ENCODE data around the gene RSPH4A.

The RSPH4A gene

GRCh38 chr6:116572162-116572561 is 44.1 kb upstream of the RSPH4A start:
- DNase-seq (ENCODE audit: extremely low spot score): peak; percentile 31
- POLR2A ChIA-PET: no interaction called here
- TF ChIP-seq, protein P1, sequence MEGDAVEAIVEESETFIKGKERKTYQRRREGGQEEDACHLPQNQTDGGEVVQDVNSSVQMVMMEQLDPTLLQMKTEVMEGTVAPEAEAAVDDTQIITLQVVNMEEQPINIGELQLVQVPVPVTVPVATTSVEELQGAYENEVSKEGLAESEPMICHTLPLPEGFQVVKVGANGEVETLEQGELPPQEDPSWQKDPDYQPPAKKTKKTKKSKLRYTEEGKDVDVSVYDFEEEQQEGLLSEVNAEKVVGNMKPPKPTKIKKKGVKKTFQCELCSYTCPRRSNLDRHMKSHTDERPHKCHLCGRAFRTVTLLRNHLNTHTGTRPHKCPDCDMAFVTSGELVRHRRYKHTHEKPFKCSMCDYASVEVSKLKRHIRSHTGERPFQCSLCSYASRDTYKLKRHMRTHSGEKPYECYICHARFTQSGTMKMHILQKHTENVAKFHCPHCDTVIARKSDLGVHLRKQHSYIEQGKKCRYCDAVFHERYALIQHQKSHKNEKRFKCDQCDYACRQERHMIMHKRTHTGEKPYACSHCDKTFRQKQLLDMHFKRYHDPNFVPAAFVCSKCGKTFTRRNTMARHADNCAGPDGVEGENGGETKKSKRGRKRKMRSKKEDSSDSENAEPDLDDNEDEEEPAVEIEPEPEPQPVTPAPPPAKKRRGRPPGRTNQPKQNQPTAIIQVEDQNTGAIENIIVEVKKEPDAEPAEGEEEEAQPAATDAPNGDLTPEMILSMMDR (IDR thresholded peaks at IDR 0.05; ENCODE audit: control extremely low read depth, extremely low read depth, low read depth, missing control alignments): no peak
- CTCF ChIA-PET: interaction anchor here (0.9 to 4.7 kb wide), 10 partner anchors 10 to 356 kb away, joined by 3 to 51 read pairs (median 4); no protein-coding TSS in a partner anchor

GRCh38 chr6:116575227-116575626 is 41.1 kb upstream of the RSPH4A start:
- ChIA-PET CTCF (no interaction called here), POLR2A (no interaction called here)
- TF ChIP-seq, protein P1 (IDR thresholded peaks at IDR 0.05; ENCODE audit: control extremely low read depth, extremely low read depth, low read depth, missing control alignments): no peak
- no peak for DNase-seq (ENCODE audit: extremely low spot score)

DNA sequence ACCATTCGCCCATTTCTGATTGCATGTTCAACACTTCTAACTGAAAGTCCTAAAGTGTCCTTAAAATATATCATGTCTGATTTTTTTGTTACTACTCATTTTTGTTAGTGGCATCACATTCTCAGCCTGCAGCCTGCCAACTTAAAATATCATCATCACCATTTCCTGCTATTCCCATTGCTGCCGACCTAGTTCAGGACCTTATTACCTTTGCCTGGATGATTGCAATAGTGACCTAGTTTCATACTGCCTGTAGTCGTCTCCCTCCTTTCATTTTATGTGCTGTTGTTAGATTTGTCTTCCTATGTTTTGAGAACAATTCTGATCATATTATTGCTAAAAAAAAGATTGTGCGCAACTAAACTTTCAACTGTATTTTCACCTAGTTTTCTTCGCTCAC is 38.8 kb upstream of the RSPH4A start:
- ChIA-PET CTCF (interaction anchor here (1.1 kb wide), 1 partner anchor 14 kb away, joined by 3 read pairs; no protein-coding TSS in a partner anchor), POLR2A (no interaction called here)
- TF ChIP-seq, protein P1 (IDR thresholded peaks at IDR 0.05; ENCODE audit: control extremely low read depth, extremely low read depth, low read depth, missing control alignments): no peak
- DNase-seq (ENCODE audit: extremely low spot score): no peak

DNA sequence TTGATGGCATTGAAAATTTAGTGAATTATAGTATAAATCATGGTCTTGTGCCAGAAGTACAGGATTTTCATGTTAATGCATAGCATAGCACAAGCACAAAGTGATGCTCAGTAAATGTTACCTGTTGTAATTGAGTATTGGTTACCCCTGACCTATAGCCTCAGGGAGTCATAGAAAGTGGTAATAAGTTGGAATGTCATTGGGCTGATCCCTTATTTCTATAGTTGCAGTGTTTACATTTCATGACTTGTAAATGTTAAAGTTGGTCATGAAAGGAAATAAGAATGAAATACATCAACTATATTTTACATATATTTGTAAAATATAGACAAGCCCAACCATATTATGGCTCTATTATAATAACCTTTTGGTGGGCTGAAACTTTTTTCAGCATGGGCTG is 37.9 kb upstream of the RSPH4A start:
- CTCF ChIA-PET: no interaction called here
- TF ChIP-seq, protein P1 (IDR thresholded peaks at IDR 0.05; ENCODE audit: control extremely low read depth, extremely low read depth, low read depth, missing control alignments): no peak
- POLR2A ChIA-PET: no interaction called here
- no peak for DNase-seq (ENCODE audit: extremely low spot score)

DNA sequence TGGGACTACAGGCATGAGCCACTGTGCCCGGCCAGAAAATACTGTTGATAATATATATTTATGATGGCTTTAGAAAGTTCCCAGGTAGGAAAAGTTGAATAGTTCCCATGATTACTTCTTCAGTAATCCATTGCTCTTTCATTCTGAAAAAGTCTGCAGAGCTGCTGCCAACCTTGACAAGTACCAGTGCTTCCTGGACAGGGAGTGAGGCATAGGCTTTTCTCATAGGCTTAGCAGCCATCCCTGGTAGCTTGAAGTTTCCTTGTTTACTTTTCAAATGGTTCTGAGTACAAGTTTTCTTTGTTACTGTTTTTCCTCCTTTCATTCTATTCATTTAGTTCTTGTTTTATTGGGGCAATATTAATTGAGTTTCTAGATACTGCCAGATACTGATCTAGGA is 37.1 kb upstream of the RSPH4A start:
- no peak for DNase-seq (ENCODE audit: extremely low spot score)
- ChIA-PET POLR2A (no interaction called here), CTCF (interaction anchor here (1.3 to 3.1 kb wide), 4 partner anchors 8 to 18 kb away, joined by 3 to 9 read pairs (median 5); partner anchors contain the start of gene RWDD1)
- TF ChIP-seq, protein P1 (IDR thresholded peaks at IDR 0.05; ENCODE audit: control extremely low read depth, extremely low read depth, low read depth, missing control alignments): no peak

DNA sequence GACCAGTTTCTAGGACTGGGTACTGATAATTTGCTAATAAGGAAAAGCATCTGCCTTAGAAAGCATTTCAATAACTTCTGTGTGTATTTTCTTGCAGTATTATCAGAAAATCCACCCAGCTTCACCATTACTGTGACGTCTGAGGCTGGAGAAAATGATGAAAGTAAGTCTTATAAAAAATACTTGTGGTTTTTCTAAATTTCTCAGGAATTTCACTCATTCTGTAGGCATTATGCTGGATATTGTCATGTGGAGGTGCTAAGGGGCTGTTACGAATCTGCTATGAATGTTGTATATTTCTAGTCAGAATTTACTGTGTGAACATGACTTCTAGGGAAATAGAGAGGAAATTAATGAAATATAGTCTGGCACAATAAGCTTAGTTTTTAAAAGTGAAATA is 36.1 kb upstream of the RSPH4A start:
- TF ChIP-seq, protein P1 (IDR thresholded peaks at IDR 0.05; ENCODE audit: control extremely low read depth, extremely low read depth, low read depth, missing control alignments): no peak
- ChIA-PET POLR2A (no interaction called here), CTCF (interaction anchor here (1.3 to 3.1 kb wide), 3 partner anchors 9 to 19 kb away, joined by 4 to 9 read pairs (median 6); partner anchors contain the start of gene RWDD1)
- no peak for DNase-seq (ENCODE audit: extremely low spot score)

DNA sequence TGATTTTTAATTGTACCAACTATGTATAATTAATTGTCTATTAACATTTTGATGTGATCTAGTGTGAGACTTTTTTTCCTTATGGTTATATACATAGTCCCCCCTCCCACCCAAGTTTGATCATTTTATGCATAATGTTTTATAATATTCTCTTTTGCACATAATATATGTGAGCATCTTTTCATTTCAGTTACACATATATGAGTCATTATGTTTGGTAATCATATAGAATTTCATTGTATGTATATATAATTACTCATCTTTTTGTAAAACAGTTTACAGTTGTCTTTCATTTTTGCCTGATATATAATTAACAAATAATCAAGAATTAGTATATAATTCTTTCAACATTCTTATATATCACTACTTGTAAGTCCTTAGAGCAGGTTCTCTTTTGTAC is 30.0 kb upstream of the RSPH4A start:
- POLR2A ChIA-PET: no interaction called here
- no peak for DNase-seq (ENCODE audit: extremely low spot score)
- TF ChIP-seq, protein P1 (IDR thresholded peaks at IDR 0.05; ENCODE audit: control extremely low read depth, extremely low read depth, low read depth, missing control alignments): no peak
- CTCF ChIA-PET: no interaction called here
